Activated CD8-positive, alpha-beta memory T cell treated with anti-CD3 and anti-CD28 coated beads for 1 hour (primary cell): ENCODE results near the gene STYXL2.

Experiments
- DNase-seq, 2 donors: peaks; one replicate each; pipeline ENCODE4 v3.0.0-alpha.2; 2020; ENCODE audit warnings: low read depth in 1 of 2; ENCODE audit errors: extremely low read depth in 1 of 2

Gene STYXL2

DNA sequence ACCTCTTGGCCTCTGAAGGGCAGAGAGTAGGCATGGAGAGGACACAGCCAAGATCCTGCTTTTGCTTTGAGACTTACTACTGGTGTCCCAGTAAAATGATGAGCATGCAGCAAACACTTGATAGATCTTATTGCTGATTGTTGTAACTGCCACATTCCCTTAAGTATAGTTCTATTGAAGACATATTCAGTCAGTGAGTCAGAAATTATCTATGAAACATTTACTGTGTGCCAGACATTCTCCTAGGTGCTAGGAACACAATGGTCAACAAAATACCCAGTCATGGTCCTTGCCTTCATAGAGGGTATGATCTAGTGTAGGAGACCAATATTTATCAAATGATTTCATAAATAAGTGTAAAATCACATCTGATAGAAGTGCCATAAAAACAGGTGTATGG, 13.6 kb downstream of the STYXL2 start:
- no peak for DNase-seq

GRCh38 chr1:167109125-167109524, 15.2 kb downstream of the STYXL2 start:
- DNase-seq, result no peak

GRCh38 chr1:167110586-167110985, 16.7 kb downstream of the STYXL2 start:
- DNase-seq, result no peak

GRCh38 chr1:167111868-167112709, 18.2 kb downstream of the STYXL2 start:
- DNase-seq, result no peak

GRCh38 chr1:167114725-167115124, 20.9 kb downstream of the STYXL2 start:
- no peak for DNase-seq

DNA sequence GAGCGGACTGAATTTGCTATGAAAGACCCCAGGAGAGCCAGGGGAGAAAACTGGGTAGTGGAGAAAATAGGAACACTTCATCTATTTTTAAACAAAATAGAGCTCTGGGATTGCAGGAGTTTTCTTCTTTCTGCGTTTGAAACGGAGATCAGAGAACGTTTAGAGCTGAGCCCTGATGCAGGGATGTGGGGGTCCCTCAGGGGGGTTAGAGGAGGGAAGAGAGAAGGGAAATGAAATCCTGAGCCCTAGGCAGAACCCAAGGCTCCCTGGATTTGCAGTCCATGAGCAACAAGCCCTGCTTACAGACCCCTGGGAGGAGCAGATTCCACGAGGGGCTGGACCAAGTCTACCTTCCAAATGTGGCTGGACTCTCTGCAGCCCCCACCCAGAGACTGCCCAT, 21.8 kb downstream of the STYXL2 start:
- DNase-seq, result no peak

DNA sequence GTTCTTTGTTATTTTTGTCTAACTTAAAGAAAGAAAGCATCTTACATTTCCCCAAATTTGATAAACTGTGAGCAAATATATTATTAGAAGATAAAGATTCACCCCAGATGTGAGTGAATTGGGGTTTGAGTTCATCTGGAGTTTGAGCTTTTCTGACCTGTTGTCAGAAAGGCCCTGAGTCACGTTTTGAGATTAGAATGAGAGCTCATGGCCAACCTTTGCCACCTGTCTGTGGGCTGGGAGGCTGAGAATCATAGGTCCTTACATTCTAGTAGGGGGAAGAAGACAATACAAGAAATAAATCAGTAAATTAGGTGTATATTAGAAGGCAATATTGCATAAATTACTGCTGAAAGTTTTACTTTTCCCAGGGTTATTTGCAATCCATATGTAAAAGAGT, 22.3 kb downstream of the STYXL2 start:
- DNase-seq, result no peak

DNA sequence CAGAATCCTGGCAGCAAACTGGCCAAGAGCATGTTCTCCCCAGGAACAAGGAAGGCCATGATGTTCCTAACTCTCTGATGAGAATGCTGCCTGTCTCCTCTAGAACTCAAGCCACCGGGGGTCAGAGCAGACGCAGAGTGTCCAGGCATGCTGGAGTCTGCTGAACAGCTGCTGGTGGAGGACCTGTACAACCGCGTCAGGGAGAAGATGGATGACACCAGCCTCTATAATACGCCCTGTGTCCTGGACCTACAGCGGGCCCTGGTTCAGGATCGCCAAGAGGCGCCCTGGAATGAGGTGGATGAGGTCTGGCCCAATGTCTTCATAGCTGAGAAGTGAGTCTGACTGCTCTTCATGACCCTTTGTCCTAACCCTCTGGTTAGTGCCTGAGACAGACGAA, 23.4 kb downstream of the STYXL2 start:
- DNase-seq, result no peak

DNA sequence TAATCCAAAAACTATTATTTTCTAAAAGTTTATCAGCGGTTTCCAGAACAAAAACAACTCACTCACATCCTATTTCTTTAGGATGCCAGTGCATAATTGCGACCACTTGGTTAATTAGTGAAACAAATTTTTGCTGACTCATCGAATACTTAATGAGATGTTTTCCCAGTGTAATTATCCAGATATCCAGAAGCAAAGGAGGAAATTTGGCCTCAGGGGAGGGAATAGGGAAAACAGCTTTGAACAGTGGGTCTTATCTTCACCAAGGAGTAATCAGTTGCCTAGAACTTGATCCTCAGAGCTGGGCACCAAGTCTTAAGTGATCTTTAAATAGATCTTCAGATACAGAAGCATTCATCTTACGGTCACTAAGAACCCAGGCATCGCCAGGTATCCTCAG, 24.3 kb downstream of the STYXL2 start:
- no peak for DNase-seq

GRCh38 chr1:167119696-167120095, 25.8 kb downstream of the STYXL2 start:
- DNase-seq, result no peak

- DNase-seq, result no peak
Observed at GRCh38 chr1:167120899-167121298, 27.0 kb downstream of the STYXL2 start.

GRCh38 chr1:167121375-167122120, 27.7 kb downstream of the STYXL2 start:
- peak in 1 of 2 donors; percentile 5 for DNase-seq

DNA sequence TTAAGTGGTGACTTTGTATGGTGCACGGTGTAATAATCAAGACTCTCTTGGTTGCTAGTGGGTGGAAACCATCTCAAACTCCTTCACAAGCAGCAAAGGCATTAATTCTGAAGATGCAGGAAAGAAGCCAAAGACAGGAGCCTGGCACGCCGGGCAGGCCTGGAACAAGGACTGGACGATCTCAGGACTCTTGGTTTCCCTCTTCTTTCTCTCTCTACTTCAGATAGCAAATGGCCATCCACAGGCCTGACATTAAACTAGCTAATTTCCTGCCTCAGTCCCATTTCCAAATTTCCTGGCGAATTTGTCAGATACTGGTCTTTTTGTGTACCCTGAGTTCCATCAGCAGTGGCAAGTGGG, 28.2 kb downstream of the STYXL2 start:
- DNase-seq, result no peak

- DNase-seq, result no peak
Observed at GRCh38 chr1:167122568-167122967, 28.7 kb downstream of the STYXL2 start.

GRCh38 chr1:167126317-167126716, 32.4 kb downstream of the STYXL2 start:
- no peak for DNase-seq

GRCh38 chr1:167126811-167127210, 32.9 kb downstream of the STYXL2 start:
- DNase-seq, result no peak

DNA sequence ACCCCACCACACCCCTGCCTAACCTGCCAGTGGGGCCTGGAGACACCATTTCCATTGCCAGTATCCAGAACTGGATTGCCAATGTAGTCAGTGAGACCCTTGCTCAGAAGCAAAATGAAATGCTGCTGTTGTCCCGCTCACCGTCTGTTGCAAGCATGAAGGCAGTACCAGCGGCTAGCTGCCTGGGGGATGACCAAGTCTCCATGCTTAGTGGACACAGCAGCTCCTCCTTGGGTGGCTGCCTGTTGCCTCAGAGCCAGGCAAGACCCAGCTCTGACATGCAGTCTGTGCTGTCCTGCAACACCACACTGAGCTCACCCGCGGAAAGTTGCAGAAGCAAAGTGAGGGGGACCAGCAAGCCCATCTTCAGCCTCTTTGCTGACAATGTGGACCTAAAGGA, 33.4 kb downstream of the STYXL2 start:
- DNase-seq, result no peak

GRCh38 chr1:167127661-167128060, 33.8 kb downstream of the STYXL2 start:
- no peak for DNase-seq

GRCh38 chr1:167128261-167129227, 34.7 kb downstream of the STYXL2 start:
- DNase-seq, result no peak

GRCh38 chr1:167130829-167131510, 37.1 kb downstream of the STYXL2 start:
- no peak for DNase-seq
